ENCODE data around the gene PLEKHA4.

- TF ChIP-seq POLR2A (IDR thresholded peaks at IDR 0.05) (no peak), CTCF (IDR thresholded peaks at IDR 0.05) (no peak)
Measured at GRCh38 chr19:48883726-48884125, 15.3 kb upstream of the PLEKHA4 start.
